Right renal cortex interstitium (tissue), 3 donors: Measurements from ENCODE around the gene TEX38. TPM values are rescaled to one million over a fixed set of nuclear protein-coding genes. Genes with fewer than 3 reads are reported as not detected.
A peak's percentile ranks its signal among the peaks of the same experiment; 100 is the strongest.
"Not testable (repeated sequence)": the region's sequence is repeated elsewhere in the genome, so short reads cannot be mapped to it uniquely, and the experiment has no call there.

Experiments used
- DNase-seq, 3 donors: peaks; one replicate each; pipeline ENCODE4 v3.0.0-alpha.2; 2013; ENCODE audit warnings: low read depth in 3 of 3, low spot score in 2 of 3
- polyA plus RNA-seq, 3 donors: library from polyadenylated mRNA; unstranded; fragments of 120-200 nt; gene quantifications; one replicate each; pipeline ENCODE4 v1.2.1, GENCODE V29; 2013; ENCODE audit not compliant: insufficient read length in 3 of 3

The TEX38 gene
- polyA plus RNA-seq, 3 donors: 0.17 to 0.53 (median 0.28) TPM

DNA sequence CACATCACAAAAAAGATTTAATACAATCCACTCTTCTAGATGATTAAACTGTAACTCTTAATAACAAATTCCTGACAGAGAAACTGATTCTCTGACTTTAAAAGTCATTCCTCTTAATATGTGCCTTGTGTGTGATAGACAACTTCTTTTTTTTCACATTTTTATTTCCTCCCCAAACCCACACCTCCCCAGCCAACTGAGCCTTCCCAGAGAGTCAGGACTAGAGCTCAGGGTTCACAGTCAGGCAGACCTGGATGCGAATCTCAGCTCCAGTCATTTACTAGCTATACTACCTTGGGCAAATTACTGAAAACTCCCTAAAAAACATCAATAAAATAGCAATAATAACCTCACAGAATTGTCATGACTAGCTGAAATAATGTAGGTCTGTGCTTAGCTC is 17.6 kb upstream of the TEX38 start:
- no peak for DNase-seq

DNA sequence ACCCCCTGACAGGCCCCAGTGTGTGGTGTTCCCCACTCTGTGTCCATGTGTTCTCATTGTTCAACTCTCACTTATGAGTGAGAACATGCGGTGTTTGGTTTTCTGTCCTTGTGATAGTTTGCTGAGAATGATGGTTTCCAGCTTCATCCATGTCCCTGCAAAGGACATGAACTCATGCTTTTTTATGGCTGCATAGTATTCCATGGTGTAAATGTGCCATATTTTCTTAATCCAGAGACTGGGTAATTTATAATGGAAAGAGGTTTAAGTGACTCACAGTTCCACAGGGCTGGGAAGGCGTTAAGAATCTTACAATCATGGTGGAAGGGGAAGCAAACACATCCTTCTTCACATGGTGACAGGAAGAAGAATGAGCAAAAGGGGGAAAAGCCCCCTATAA is 17.0 kb upstream of the TEX38 start:
- not testable (repeated sequence) for DNase-seq

GRCh38 chr1:46655848-46656247 is 15.8 kb upstream of the TEX38 start:
- DNase-seq: no peak

DNA sequence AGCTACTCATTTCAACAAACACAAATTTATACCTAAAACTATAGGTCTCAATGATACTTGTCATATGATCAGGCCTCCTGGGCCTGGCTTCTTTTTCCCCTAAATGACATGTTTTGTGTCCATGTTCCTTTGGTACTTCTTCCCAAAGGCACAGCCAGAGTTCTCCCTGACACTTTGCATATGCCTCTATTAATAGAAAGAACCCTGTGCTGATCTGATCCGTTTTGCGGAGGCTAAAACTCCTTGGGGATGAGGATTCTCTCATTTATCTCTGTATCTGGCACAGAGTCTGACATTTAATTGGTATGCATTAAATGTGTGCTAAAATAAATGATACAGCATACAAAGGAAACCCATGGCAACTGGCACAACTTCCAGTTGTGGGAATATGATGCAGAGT is 15.0 kb upstream of the TEX38 start:
- DNase-seq: no peak

DNA sequence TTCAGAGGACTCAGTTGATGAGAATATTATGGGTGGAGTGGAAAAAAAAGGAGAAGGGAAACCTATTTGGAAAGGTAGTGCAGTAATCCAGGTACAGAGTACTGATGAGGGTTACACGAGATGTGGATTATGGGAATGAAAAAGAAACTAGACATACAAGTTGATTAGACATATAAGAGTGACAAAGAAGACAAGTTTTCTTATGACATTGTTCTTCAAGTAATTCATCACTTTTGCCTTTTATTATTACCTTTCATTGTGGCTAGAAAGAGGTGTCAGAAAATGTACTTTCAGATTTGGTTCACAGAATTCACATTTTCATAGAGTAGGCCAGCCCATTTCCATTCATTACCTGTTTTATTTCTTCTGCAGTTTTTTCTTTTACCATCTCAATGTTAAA is 13.9 kb upstream of the TEX38 start:
- DNase-seq: no peak

- DNase-seq: no peak
Observed at GRCh38 chr1:46659307-46659870, 12.3 kb upstream of the TEX38 start.

DNA sequence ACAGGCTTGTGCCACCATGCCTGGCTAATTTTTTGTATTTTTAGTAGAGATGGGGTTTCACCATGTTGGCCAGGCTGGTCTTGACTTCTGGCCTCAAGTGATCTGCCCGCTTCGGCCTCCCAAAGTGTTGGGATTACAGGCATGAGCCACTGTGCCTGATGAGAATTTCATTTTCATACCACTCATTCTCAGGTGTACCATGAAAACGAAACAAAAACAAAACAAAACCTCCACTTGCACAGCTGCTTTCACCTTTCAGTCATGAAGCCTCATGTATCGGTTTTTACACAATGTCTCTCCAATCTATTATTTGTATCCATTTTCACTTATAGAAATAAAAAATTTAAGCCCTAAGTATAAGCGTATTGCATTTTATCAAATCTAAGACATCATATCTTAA is 11.5 kb upstream of the TEX38 start:
- DNase-seq: not testable (repeated sequence)

- not testable (repeated sequence) for DNase-seq
Observed at GRCh38 chr1:46662919-46663318, 8.7 kb upstream of the TEX38 start.

DNA sequence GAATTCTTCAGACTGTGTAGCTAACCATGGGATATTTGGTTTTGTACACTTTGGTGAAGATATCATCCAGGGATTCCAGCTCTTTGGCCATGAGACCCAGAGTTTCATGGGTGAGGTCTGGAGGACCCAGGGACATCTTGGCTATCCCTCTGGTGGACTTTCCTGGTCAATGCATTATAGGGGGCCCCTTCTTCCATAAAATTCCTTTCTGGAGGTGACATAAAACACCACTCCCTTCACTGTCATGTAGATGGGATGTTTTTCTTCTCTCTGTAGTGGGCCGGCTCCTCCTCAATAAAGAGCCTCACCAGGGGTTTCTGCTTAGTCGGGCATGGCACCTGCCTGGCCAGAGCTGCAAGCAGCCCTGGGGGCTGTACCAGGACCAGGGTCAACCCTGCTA is 5.7 kb upstream of the TEX38 start:
- no peak for DNase-seq

GRCh38 chr1:46667782-46668760 is 3.6 kb upstream of the TEX38 start, which contains the start of gene ATPAF1:
Gene ATPAF1 (minus strand): TSS chr1:46668364. CDS start chr1:46668322, 42 bp downstream.
- peak in 2 of 3 donors; percentile 29 to 46 for DNase-seq

- no peak for DNase-seq
Observed at GRCh38 chr1:46670134-46670533, 1.5 kb upstream of the TEX38 start.

GRCh38 chr1:46672696-46673095 is 1.0 kb downstream of the TEX38 start:
- DNase-seq: no peak

DNA sequence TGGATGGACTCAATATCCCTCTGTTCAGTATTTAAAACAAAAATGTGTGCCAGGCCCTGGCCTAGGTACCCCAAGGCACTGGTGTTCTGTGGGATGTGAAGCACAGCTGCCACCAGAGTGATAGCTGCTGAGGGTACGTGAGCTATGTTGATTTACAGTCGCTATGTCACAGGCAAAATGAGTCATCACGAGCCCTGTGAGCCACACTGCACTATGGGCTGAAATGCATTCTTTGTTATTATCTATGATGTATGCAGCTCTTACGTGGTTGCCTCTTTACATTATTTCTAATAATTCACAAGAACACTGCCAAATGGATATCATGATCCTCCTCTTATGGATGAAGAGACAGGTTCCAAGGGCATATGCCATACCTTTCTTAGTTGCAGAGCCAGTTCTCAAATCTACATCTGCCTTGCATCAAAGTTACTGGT is 2.1 kb downstream of the TEX38 start:
- no peak for DNase-seq

DNA sequence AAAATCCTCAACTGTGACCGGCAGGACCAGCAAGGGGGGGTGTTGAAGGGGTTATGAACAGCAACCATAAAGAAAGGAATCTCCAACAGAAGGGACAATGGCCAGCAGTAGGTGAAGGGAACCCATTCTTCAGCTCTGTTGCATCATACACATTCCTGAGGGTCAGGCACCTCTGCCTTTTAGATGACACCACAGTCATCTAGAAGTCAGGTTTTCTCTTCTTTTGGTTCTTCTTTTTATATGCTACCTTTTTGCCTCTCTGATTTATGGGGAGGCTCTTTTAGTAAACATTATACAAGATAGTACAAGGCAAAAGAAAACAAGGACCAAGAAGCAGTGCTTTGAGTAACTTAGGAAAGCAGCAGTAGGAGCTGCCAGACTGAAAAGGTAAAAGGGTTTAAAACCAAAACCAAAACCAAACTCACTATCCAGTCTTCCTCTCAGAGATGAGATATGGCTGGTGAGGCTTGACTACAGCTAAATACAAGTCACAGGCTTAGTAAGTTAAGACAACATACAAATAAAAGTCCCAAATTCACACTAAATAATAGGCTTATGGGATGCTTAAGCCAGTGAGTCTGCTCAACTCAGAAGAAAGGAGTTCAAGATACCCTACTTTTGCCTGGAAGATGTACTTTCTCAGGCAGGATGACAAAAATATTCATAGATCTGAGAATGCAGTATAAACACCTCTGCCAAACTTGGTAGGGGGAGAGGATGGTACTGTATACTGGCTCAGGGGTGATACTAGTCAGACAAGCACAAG is 4.1 kb downstream of the TEX38 start:
- no peak for DNase-seq

DNA sequence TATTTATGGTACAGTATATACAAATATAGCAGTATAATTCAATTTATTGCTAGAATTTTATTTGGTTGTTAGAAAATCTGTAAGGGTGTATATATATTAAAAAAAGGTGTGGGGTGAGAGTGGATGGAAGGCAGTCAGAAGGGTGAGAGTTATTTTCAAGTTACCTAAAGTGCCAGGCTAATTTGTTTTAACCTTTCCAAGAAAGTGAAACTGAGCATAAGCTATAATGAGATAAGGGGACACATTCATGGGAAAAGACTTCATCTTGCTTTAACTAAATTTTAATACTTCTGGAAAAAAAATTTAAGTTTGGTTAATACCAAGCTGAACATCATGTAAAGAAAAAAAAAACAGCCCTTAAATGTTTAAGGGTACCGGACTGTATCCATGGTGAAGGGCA is 4.9 kb downstream of the TEX38 start:
- DNase-seq: no peak

DNA sequence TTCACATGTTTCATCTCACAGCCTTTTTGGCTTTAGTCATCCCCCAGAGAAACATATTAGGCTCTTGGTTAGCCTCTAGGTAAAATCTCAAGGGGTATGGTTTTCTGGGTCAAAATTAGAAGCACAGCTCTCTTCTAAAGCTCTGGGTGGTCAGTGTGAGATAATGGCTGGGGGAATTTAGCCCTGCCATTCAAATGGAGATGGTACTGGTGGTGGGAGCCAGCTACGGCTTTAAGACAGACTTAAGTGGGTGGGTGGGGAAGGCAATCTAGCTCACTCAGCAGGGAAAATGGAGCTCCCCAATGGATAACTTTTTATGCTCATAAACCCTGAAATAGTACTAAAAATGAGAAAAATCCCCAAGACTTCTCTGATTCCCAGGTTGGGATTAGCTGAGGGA is 5.7 kb downstream of the TEX38 start:
- DNase-seq: no peak

- no peak for DNase-seq
Observed at GRCh38 chr1:46679789-46680573, 8.3 kb downstream of the TEX38 start.

DNA sequence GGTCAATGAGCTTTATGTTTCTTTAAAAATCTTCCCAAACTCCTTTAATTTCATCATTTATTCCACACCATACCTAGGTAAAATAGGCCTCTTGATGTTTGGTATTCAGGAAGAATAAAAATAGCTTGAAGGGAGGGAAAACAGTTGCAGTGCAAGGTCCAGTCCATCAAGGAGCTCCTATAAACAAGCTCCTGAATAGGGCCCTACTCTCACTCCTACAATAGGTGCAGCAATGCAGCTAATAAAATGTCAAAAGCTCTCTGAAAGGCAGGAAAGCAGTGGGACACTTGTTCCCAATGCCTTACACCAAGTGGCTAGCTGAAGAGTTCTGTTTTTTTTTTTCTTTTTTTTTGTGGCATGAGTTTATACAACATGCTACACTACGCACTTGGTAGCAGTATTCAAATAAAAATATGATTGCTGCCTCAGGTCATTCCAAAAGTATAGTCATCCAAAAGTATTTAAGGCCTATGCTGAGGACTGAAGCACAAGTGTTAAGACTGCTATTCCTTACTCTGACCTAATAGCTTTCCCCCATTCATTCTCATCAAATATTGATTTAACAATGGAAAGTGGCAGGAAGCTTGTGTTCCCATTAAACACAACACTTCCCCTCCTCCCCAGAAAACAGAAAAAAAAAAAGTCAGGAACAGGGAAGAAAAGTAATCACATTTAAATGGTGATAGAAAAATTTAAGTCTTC is 9.8 kb downstream of the TEX38 start:
- DNase-seq: no peak

GRCh38 chr1:46682064-46682463 is 10.4 kb downstream of the TEX38 start:
- no peak for DNase-seq

DNA sequence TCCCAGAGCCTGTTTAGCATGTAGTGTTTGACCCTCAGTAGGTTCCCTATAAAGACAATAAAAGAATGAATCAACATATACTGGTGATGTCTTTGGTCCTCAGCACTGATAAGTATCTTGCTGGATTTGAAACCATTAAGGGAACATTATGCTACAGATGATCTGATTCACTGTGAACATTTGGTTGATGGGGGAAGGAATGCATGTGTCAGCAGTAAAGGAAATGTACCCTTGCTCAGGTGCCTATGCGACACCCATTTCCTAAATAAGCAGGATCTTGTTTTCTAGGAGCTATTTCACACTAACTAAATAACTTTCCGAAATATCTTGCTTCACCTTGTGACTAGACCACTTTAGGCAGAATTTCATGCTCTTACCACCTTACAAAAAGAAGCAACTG is 13.0 kb downstream of the TEX38 start:
- no peak for DNase-seq
